Measurements from ENCODE around the gene MYO1D. TPM values are rescaled to one million over a fixed set of nuclear protein-coding genes. Genes with fewer than 3 reads are reported as not detected.
"Not testable (repeated sequence)": the region's sequence is repeated elsewhere in the genome, so short reads cannot be mapped to it uniquely, and the experiment has no call there.

MYO1D gene
- total RNA-seq, 1 donor = 160 TPM

DNA sequence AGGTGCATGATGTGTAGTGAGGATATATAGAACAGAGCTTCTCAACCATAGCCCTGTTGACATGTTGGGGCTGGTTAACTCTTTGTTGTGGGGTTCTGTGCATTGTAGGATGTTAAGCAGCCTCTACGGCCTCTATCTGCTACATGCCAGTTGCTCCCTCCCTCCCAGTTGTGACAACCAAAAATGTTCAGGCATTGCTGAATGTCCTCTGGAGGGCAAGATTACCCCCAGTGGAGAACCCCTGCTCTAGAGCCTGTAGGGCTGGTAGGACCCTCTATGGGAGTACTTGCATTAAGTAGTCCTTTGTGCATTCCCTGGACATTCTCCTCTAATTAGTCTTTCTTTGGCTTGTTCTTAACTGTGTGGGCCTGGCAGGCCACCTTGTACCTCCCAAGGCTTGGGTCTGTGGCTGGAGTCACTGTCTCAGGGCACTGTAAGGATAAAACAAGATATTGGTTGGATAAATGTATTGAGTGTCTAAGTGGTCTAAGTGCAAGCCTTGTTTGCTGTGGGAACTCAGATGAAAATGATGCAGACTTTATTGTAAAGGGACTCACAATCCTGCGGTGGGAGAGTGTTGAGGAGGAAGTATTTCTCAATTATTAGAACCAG lies 19.8 kb upstream of the MYO1D start:
- no peaks in the 10 kb centered on the region for H3K27me3 ChIP-seq (ENCODE audit: insufficient read depth, low read length)
- no peak overlapping the region for H3K27ac ChIP-seq (ENCODE audit: low read depth, low read length)
- H3K79me2 ChIP-seq (ENCODE audit: insufficient read depth, low read length) = no peaks in the 10 kb centered on the region
- H3K36me3 ChIP-seq (ENCODE audit: insufficient read depth, low read length) = no peaks in the 10 kb centered on the region
- H3K4me1 ChIP-seq (ENCODE audit: insufficient read depth, low read length) = no peaks in the 10 kb centered on the region
- H4K20me1 ChIP-seq (ENCODE audit: insufficient read depth, low read length) = no peaks in the 10 kb centered on the region
- no peaks in the 10 kb centered on the region for H3K9me3 ChIP-seq (ENCODE audit: low read depth, low read length)
- TF ChIP-seq, protein P1, sequence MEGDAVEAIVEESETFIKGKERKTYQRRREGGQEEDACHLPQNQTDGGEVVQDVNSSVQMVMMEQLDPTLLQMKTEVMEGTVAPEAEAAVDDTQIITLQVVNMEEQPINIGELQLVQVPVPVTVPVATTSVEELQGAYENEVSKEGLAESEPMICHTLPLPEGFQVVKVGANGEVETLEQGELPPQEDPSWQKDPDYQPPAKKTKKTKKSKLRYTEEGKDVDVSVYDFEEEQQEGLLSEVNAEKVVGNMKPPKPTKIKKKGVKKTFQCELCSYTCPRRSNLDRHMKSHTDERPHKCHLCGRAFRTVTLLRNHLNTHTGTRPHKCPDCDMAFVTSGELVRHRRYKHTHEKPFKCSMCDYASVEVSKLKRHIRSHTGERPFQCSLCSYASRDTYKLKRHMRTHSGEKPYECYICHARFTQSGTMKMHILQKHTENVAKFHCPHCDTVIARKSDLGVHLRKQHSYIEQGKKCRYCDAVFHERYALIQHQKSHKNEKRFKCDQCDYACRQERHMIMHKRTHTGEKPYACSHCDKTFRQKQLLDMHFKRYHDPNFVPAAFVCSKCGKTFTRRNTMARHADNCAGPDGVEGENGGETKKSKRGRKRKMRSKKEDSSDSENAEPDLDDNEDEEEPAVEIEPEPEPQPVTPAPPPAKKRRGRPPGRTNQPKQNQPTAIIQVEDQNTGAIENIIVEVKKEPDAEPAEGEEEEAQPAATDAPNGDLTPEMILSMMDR (IDR thresholded peaks at IDR 0.05; ENCODE audit: extremely low read depth, low read depth, low read length) = no peak
- no peak overlapping the region for H3K4me2 ChIP-seq (ENCODE audit: insufficient read depth, low read length)
- H2AFZ ChIP-seq (ENCODE audit: low read length) = no peak overlapping the region
- no peak for DNase-seq (ENCODE audit: insufficient read length, low spot score, missing footprints)
- no peak overlapping the region for H3K4me3 ChIP-seq (ENCODE audit: insufficient read depth, low read length)

DNA sequence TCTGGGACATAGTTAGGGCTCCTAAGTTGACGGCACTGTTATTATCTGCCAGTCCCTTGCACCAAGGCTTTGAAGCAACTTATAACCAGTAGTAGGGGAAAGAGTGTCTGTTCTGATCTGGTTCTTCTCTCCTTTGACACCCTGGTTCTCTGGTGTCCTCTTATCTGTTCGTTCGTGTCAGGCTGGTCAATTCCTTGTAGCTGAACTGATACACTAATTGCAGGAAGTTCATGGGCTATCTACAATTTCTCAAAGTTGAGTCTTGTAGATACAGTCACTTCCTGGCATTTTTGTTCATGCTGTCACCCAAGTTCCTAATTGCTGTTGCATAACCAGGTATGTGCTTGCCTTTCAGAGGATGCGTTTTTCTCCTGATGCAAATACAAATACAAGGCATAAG lies 17.3 kb upstream of the MYO1D start:
- no peak for DNase-seq (ENCODE audit: insufficient read length, low spot score, missing footprints)
- no peaks in the 10 kb centered on the region for H3K4me1 ChIP-seq (ENCODE audit: insufficient read depth, low read length)
- no peaks in the 10 kb centered on the region for H3K36me3 ChIP-seq (ENCODE audit: insufficient read depth, low read length)
- no peak overlapping the region for H3K4me3 ChIP-seq (ENCODE audit: insufficient read depth, low read length)
- no peak overlapping the region for H2AFZ ChIP-seq (ENCODE audit: low read length)
- no peaks in the 10 kb centered on the region for H4K20me1 ChIP-seq (ENCODE audit: insufficient read depth, low read length)
- no peaks in the 10 kb centered on the region for H3K79me2 ChIP-seq (ENCODE audit: insufficient read depth, low read length)
- TF ChIP-seq, protein P1 (IDR thresholded peaks at IDR 0.05; ENCODE audit: extremely low read depth, low read depth, low read length) = no peak
- H3K9me3 ChIP-seq (ENCODE audit: low read depth, low read length) = no peaks in the 10 kb centered on the region
- H3K4me2 ChIP-seq (ENCODE audit: insufficient read depth, low read length) = no peak overlapping the region
- no peak overlapping the region for H3K27ac ChIP-seq (ENCODE audit: low read depth, low read length)
- H3K27me3 ChIP-seq (ENCODE audit: insufficient read depth, low read length) = no peaks in the 10 kb centered on the region

DNA sequence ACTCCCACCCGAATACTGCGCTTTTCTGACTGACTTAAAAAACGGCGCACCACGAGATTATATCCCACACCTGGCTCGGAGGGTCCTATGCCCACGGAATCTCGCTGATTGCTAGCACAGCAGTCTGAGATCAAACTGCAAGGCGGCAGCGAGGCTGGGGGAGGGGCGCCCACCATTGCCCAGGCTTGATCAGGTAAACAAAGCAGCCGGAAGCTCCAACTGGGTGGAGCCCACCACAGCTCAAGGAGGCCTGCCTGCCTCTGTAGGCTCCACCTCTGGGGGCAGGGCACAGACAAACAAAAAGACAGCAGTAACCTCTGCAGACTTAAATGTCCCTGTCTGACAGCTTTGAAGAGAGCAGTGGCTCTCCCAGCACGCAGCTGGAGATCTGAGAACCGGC lies 10.5 kb upstream of the MYO1D start:
- DNase-seq (ENCODE audit: insufficient read length, low spot score, missing footprints); H3K79me2 ChIP-seq (ENCODE audit: insufficient read depth, low read length); H3K4me1 ChIP-seq (ENCODE audit: insufficient read depth, low read length); H4K20me1 ChIP-seq (ENCODE audit: insufficient read depth, low read length); H3K4me3 ChIP-seq (ENCODE audit: insufficient read depth, low read length); H2AFZ ChIP-seq (ENCODE audit: low read length); H3K4me2 ChIP-seq (ENCODE audit: insufficient read depth, low read length); H3K9me3 ChIP-seq (ENCODE audit: low read depth, low read length); H3K36me3 ChIP-seq (ENCODE audit: insufficient read depth, low read length); H3K27ac ChIP-seq (ENCODE audit: low read depth, low read length); H3K27me3 ChIP-seq (ENCODE audit: insufficient read depth, low read length): not testable (repeated sequence)

DNA sequence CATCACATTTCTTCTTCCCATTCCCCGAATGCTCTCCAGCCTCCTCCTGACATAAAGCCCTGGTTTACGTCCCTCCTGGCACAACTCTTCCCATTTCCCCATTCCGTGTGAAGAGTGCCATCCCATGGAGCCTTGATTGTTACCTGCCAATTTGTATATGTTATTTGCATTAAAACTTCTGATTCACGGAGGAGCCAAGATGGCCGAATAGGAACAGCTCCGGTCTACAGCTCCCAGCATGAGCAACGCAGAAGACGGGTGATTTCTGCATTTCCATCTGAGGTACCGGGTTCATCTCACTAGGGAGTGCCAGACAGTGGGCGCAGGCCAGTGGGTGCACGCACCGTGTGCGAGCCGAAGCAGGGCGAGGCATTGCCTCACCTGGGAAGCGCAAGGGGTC lies 10.0 kb upstream of the MYO1D start:
- H3K36me3 ChIP-seq (ENCODE audit: insufficient read depth, low read length) = not testable (repeated sequence)

DNA sequence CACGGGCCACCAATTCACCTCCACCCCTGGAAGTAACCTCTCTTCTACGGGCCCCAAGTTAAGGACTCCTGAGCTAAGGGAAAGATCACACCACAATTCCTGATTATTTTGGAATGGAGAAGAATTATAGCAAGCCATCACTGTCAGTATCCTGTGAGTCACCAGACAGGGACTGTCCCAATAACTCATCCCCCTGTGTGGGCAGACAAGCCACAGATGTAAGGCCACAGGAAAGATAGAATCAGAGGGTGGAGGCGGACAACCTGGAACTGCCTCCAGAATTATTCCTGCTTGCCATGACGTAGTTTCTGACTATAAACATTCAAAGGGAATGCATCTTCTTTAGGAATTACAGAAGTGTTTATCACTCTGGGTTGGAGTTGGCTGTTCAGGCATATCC lies 5.8 kb upstream of the MYO1D start:
- no peak overlapping the region for H3K27ac ChIP-seq (ENCODE audit: low read depth, low read length)
- DNase-seq (ENCODE audit: insufficient read length, low spot score, missing footprints) = peak; percentile 61
- no peaks in the 10 kb centered on the region for H3K36me3 ChIP-seq (ENCODE audit: insufficient read depth, low read length)
- H3K79me2 ChIP-seq (ENCODE audit: insufficient read depth, low read length) = no peaks in the 10 kb centered on the region
- peak overlapping the region; percentile 48 for H2AFZ ChIP-seq (ENCODE audit: low read length)
- TF ChIP-seq, protein P1 (IDR thresholded peaks at IDR 0.05; ENCODE audit: extremely low read depth, low read depth, low read length) = no peak
- peaks cover 27% of the 10 kb centered on the region for H3K4me1 ChIP-seq (ENCODE audit: insufficient read depth, low read length)
- no peak overlapping the region for H3K4me2 ChIP-seq (ENCODE audit: insufficient read depth, low read length)
- H3K27me3 ChIP-seq (ENCODE audit: insufficient read depth, low read length) = no peaks in the 10 kb centered on the region
- H3K4me3 ChIP-seq (ENCODE audit: insufficient read depth, low read length) = no peak overlapping the region
- H3K9me3 ChIP-seq (ENCODE audit: low read depth, low read length) = no peaks in the 10 kb centered on the region
- H4K20me1 ChIP-seq (ENCODE audit: insufficient read depth, low read length) = no peaks in the 10 kb centered on the region

More for the DNA sequence above, 10.0 kb upstream of the MYO1D start:
- not testable (repeated sequence) for H3K79me2 ChIP-seq (ENCODE audit: insufficient read depth, low read length); H4K20me1 ChIP-seq (ENCODE audit: insufficient read depth, low read length); H3K9me3 ChIP-seq (ENCODE audit: low read depth, low read length); H2AFZ ChIP-seq (ENCODE audit: low read length); H3K27me3 ChIP-seq (ENCODE audit: insufficient read depth, low read length); H3K4me2 ChIP-seq (ENCODE audit: insufficient read depth, low read length); H3K27ac ChIP-seq (ENCODE audit: low read depth, low read length); H3K4me3 ChIP-seq (ENCODE audit: insufficient read depth, low read length); H3K4me1 ChIP-seq (ENCODE audit: insufficient read depth, low read length)
- DNase-seq (ENCODE audit: insufficient read length, low spot score, missing footprints) = peak; percentile 35

All from osteoblast (primary cell).